SH-SY5Y (cell line): ENCODE data around the gene FHAD1.

ENCODE experiments used
- GATA2 ChIP-seq: IDR thresholded peaks from 2 replicates; pipeline ENCODE4 v1.6.1; 2011; ENCODE audit warnings: mild to moderate bottlenecking, low read depth, low read length
- GATA3 ChIP-seq: IDR thresholded peaks from 2 replicates; pipeline ENCODE4 v1.6.1; 2011; ENCODE audit warnings: low read depth, mild to moderate bottlenecking, low read length, moderate library complexity

The FHAD1 gene

DNA sequence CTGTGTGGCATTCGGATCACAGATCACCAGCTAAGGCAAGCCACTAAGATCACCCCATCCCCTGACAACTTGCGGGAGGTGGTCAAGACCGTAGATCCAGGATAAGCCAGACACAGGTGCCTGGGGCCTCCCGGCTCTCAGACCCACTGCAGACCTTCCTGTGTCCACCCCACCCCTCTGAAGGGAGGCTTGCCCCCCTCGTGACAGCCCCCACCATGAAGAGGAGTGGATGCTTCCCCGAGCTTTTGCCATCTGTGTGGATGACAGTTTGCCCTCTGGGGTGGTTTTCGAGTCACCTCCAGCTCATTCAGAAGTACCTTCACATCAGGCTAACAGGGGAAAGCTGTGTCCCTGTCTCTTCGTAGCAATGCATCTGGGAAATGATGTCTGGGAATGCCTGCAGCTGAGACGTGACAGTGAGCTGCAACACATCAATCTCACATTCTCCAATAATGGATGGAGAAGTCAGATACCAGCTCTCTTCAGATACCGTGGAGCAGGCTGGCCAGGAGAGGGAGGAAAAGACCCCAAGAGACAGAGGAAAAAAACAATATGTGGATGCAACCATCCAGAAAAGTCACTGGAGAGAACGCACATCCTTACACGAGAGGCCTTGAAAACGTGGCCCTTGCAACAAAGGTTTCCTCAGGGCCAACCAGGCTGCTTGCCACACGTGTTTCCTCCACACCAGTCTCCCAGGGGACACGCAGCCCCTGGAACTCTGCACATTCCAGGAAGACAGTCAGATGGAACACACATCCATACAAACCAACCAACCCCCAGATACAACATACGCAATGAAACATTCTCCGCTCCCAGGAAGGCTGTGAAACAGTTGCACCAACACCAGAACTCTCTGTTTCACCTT lies 20.4 kb upstream of the FHAD1 start:
- TF ChIP-seq GATA2 (no peak), GATA3 (no peak)

DNA sequence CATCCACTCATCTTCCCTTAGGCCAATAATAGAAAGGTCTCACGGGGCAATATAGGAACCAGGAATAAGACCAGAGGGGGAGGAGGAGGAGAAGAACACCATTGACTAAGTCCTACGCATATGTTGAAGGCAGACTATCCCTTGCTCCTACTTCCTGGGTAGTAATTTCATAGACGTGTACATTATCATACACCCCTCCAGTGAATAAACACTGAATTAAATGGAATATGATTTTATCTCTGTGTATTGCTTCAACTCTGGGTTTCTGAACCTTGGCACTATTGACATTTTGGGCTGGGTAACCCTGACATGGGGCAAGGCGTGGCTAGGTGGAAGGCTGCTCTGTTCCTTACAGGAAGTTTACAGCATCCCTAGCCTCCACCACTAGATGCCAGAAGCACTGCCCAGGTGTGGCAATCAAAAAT lies 17.3 kb upstream of the FHAD1 start:
- TF ChIP-seq GATA3 (no peak), GATA2 (no peak)

DNA sequence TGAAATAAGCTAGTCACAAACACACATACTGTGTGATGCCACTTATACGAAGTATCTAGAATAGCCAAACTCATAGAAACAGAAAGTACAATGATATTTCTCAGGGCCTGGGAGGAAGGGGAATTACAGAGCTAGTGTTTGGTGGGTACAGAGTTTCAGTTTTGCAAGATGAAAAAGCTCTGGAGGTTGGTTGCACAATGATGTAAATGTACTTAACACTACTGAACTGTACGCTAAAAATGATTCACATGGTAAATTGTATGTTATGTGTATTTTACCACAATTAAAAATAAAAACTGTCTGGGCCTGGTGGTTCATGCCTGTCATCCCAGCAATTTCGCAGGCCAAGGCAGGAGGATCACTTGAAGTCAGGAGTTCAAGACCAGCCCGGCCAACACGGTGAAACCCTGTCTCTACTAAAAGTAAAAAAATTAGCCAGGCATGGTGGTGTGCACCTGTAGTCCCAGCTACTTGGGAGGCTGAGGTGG lies 15.3 kb upstream of the FHAD1 start:
- no peak for TF ChIP-seq GATA3
- TF ChIP-seq GATA2: no peak

DNA sequence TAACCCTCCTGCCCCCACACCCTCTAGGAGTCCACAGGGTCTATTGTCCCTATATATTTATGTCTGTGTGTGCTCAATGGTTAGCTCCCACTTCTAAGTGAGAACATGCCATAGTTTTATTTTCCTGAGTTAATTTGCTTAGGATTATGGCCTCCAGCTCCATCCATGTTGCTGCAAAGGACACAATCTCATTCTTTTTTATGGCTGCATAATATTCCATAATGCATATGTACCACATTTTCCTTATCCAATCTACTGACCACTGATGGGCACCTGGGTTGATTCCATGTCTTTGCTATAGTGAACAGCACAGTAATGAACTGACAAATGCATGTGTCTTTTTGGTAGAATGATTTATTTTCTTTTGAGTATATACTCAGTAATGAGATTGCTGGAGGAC lies 13.3 kb upstream of the FHAD1 start:
- TF ChIP-seq GATA2 (no peak), GATA3 (no peak)

DNA sequence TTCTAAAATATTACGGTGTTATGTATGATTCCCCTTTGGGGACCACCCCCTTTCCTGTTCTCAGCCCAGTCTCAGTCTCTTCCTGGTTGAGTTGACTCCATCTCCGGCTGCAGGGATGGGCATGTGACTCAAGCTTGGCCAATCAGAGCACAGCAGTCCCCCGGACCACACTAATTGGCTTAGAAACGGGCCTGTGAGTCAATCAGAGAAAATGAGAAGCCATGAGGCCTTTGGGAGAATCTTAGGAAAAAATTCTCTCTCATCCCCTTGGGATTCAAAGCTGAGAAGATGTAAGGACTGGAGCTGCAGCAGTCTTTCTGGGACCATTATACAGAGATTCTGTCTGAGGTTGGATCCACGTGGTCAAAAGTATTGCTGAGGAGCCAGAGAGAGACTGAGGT lies 10.7 kb upstream of the FHAD1 start:
- TF ChIP-seq GATA3 (no peak), GATA2 (no peak)

DNA sequence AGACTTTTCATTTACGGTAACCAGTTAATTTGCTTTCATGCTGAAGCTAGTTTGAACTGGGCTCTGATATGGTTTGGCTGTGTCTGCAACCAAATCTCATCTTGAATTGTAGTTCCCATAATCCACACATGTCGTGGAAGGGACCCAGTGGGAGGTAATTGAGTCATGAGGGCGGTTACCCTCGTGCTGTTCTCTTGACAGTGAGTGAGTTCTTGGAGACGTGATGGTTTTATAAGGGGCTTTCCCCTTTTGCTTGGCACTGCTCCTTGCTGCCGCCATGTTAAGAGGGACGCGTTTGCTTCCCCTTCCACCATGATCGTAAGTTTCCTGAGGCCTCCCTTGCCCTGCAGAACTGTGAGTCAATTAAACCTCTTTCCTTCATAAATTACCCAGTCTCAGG lies 10.3 kb upstream of the FHAD1 start:
- TF ChIP-seq GATA2 (no peak), GATA3 (no peak)

DNA sequence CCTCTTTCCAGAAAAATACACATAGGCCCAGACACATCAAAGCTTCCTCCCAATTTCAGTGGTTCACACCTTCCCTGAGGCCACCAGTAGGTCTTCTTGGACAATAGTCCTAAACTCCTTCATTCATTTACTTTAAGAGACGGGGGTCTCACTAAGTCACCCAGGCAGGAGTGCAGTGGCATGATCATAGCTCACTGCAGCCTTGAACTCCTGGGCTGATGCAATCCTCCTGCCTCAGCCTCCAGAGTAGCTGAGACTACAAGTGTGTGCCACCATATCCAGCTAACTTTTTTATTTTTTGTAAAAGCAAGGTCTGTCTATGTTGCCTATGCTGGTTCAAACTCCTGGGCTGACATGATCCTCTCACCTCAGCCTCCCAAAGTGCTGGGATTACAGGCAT lies 8.2 kb upstream of the FHAD1 start:
- TF ChIP-seq GATA3 (no peak), GATA2 (no peak)

DNA sequence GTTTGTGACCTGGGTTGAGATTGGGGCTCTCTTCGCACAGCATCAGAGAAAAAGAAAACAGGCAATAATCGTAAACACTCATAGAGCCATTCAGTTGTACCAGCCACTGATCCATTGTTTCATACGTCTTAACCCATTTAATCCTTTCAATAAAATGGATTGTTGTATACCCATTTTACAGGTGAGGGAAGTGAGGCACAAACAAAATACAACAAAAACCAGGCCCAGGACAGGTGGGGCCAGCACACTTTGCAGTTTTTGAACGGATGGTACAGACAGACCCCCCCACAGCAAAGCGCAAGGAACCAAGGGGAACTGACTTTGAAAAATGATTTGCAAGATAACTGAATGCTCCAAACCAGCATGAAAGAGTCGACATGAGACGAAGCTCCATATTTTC lies 4.3 kb upstream of the FHAD1 start:
- no peak for TF ChIP-seq GATA2
- TF ChIP-seq GATA3: no peak

DNA sequence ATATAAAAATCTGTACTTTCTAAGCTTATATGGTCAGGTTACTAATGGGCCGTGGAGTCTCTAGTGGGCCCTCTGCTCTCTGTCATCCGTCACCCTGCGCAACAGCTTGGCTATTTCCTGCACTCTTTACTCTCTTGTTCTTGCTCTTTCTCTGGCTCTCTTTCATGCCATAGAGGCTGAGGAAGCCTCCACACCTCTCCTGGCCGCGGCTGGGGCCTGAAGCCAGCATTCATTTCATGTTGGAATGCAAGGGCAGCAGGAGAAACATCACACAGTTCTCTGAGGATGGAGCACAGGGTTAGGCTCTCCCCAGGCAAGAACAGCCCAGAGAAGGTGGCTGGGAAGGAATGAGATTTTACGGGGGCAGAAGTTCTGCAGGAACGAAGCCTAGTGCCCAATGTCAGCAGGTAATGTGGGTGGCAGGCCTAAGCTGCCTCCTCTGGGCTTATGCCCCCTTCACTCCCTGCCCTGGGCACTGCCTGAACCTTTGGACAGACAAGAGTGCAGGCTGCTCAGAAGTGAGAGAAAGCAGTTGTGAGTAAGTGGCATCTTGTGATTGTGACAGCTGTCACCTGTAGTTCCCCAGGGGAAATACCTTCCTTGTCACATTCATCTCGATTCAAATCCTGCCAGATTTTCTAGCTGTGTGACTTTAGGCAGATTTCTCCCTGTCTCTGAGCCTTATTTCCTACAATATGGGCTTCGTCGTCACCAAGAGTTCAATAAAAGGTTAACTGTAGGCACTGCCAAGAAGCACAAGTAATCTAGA lies 3.6 kb upstream of the FHAD1 start:
- TF ChIP-seq GATA3 (no peak), GATA2 (no peak)

DNA sequence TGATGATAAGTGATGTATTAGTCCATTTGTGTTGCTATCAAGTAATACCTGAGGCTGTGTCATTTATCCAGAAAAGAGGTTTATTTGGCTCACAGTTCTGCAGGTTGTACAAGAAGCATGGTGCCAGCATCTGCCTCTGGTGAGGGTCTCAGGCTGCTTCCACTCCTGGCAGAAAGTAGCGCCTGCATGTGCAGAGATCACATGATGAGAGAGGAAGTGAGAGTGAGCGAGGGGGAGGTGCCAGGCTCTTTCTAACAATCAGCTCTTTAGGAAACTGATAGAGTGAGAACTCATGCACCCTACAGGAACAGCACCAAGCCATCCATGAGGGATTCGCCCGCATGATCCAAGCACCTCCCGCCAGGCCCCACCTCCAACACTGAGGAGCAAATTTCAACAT lies 2.2 kb upstream of the FHAD1 start:
- TF ChIP-seq GATA3: no peak
- no peak for TF ChIP-seq GATA2

DNA sequence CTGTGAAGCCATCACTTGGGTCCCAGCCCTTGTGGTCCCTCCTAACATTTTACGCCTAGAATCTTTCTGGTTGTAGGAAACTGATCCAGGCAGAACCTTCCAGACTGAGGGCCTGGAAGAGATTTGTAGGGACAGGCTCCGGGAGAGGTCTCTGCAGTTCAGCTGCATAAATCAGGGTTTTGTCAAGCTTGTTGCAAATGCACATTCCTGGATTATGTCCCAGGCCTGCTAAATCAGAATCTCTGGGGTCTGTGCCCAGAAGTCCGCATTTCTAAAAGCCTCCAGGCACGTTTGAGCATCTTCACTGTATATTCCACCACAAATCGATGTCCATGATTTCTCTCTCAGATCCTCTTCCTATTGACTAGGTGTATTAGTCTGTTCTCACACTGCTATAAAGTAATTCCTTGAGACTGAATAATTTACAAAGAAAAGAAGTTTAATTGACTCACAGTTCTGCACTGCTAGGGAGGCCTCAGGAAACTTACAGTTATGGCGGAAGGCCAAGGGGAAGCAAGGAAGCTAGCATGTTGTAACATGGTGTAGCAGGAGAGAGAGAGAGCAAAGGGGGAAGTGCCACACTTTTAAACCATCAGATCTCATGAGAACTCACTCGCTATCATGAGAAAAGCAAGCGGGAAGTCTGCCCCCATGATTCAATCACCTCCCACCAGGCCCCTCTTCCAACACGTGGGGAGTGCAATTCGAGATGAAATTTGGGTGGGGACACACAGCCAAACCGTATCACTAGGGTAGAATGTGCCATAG lies 1.2 kb upstream of the FHAD1 start:
- TF ChIP-seq GATA2 (no peak), GATA3 (no peak)

DNA sequence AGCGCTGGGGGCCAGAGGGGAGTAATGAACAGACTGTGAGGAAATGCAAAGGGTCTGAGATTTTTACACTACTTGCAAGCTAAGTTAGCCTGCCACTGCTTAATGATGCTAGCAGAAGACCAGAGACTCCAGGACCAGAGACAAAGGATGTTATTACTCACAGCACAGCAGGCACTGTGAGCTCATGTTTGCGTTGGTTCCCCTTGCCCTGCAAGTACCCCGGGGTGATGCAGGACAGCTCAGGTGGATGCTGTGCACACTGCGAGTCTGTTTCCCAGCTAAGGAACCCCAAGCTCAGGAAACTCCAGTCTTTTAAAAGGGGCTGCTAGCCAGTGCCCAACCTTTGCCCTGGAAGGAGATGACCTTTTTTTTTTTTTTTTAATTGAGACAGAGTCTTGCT lies 1.2 kb downstream of the FHAD1 start:
- TF ChIP-seq GATA3: no peak
- no peak for TF ChIP-seq GATA2

DNA sequence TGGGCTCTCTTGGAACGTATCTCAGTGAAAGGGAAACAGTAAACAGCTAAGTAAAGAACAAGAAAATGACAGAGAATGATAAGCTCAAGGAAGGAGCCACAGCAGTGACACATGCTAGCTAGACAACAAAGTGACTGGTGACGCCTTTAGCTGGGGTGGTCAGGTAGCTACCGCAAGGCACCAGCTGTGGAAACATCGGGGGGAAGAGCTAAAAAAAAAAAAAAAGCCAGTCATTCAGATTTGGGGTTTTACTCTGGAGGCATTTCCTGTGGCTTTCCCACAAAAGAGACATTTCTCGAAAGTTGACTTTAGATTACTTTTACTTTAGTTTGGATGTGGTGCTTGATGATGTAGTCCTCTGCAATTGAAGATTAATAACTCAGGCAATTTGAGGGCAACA lies 2.1 kb downstream of the FHAD1 start:
- no peak for TF ChIP-seq GATA3
- no peak for TF ChIP-seq GATA2
